ENCODE data around the gene S100A2.
"Not testable (repeated sequence)": the region's sequence is repeated elsewhere in the genome, so short reads cannot be mapped to it uniquely, and the experiment has no call there.

GRCh38 chr1:153582836-153583235 is 17.2 kb upstream of the S100A2 start:
- not testable (repeated sequence) for TF ChIP-seq ZNF331 (CRISPR knock-in tag; IDR thresholded peaks at IDR 0.05; ENCODE audit: low read depth); CTCF (conservative IDR thresholded peaks at IDR 0.05; ENCODE audit: low read depth in 2 of 2); EZH2phosphoT487 (IDR thresholded peaks at IDR 0.05; ENCODE audit: unreplicated experiment); EZH2 (IDR thresholded peaks at IDR 0.05; ENCODE audit: low read depth, unreplicated experiment); REST (IDR thresholded peaks at IDR 0.05; ENCODE audit: unreplicated experiment); POLR2AphosphoS5 (IDR thresholded peaks at IDR 0.05; ENCODE audit: low read depth)

All from GM23338 (cell line).